Measurements from ENCODE around the gene GLI3.

DNA sequence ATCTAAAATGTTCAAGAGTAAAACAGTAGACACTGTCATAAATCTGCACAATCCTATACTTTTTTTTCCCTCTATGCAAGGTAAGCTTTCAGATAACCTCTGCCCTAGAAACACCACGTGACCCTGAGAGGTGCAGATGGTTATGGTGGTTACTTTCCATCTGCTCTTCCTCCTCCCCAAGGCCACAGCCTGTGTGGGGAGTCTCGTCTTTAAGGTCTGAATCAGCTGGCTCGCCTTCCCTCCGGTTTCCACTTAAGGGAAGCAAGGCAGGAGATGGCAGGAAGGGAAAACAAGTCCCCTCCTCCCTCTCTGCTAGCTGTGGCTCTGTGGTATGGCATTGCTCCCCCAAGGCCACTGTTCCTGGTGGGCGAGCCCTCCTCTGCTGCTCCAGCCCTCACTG, 181.8 kb downstream of the GLI3 start:
- no peak for TF ChIP-seq ZNF274 (IDR thresholded peaks at IDR 0.05; ENCODE audit: low read length)
- TF ChIP-seq ZNF274 (tag by site-specific recombination; IDR thresholded peaks at IDR 0.05; ENCODE audit: borderline replicate concordance): no peak
- TF ChIP-seq, protein P1, sequence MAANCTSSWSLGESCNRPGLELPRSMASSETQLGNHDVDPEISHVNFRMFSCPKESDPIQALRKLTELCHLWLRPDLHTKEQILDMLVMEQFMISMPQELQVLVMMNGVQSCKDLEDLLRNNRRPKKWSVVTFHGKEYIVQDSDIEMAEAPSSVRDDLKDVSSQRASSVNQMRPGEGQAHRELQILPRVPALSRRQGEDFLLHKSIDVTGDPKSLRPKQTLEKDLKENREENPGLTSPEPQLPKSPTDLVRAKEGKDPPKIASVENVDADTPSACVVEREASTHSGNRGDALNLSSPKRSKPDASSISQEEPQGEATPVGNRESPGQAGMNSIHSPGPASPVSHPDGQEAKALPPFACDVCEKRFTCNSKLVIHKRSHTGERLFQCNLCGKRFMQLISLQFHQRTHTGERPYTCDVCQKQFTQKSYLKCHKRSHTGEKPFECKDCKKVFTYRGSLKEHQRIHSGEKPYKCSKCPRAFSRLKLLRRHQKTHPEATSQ (tag by site-specific recombination; IDR thresholded peaks at IDR 0.05): no peak
- TF ChIP-seq, protein P2, sequence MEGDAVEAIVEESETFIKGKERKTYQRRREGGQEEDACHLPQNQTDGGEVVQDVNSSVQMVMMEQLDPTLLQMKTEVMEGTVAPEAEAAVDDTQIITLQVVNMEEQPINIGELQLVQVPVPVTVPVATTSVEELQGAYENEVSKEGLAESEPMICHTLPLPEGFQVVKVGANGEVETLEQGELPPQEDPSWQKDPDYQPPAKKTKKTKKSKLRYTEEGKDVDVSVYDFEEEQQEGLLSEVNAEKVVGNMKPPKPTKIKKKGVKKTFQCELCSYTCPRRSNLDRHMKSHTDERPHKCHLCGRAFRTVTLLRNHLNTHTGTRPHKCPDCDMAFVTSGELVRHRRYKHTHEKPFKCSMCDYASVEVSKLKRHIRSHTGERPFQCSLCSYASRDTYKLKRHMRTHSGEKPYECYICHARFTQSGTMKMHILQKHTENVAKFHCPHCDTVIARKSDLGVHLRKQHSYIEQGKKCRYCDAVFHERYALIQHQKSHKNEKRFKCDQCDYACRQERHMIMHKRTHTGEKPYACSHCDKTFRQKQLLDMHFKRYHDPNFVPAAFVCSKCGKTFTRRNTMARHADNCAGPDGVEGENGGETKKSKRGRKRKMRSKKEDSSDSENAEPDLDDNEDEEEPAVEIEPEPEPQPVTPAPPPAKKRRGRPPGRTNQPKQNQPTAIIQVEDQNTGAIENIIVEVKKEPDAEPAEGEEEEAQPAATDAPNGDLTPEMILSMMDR (tag by site-specific recombination; IDR thresholded peaks at IDR 0.05): no peak
- no peak for TF ChIP-seq ZNF292 (tag by site-specific recombination; IDR thresholded peaks at IDR 0.05; ENCODE audit: borderline replicate concordance, low read depth)
